Measurements from ENCODE around the gene GCNA.

DNA sequence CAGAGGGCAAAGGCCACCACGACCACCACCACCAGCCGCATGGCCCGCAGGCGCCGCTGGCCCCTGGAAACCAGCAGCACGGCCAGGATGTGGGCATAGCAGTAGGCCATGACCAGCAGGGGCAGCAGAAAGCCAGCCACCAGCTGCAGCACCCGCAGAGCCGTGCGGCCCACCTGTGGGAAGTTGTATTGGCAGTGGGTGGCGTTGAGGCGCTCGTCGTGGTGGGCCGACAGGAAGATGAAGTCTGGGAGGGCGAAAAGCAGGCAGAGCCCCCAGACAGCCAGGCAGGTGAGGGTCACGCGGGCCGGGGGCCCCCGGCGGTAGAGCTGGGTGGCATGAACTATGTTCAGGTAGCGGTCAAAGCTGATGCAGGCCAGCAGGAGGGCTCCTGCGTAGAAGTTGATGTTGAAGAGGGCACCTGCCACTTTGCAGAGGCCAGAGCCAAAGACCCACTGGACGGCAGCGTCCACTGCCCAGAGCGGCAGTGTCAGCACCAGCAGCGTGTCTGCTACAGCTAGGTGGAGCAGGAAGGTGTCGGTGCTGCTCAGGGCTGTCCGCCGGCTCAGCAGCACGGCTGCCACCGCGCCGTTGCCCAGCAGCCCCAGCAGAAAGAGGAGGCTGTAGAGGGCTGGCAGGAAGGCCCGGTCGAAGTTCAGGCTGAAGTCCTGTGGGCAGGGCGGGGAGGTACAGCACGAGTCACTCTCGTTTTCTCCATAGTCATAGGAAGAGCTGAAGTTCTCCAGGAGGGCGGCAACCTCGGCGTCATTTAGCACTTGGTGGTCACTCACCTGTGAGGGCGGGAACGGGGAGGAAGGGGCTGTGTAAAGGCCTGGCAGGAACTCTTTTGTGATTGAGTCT is 38.7 kb downstream of the GCNA start:
- TF ChIP-seq POLR2AphosphoS5 (IDR thresholded peaks at IDR 0.05; ENCODE audit: low read depth, low read length): no peak
- no peak for TF ChIP-seq POLR2A (IDR thresholded peaks at IDR 0.05; ENCODE audit: low read depth, low read length)

Measured in GM12892 (cell line).